Neural progenitor cell (in vitro differentiated cells): Measurements from ENCODE around the gene TSPAN13. TPM values are rescaled to one million over a fixed set of nuclear protein-coding genes. Genes with fewer than 3 reads are reported as not detected.

ENCODE experiments used
- DNase-seq: peaks from one replicate; pipeline ENCODE4 v3.0.0-alpha.2; 2016; ENCODE audit warnings: low spot score
- H2AFZ ChIP-seq: fragments of 200-600 bp; sonication (generic); replicated peaks from 2 replicates; pipeline ENCODE4 v1.6.1; 2016; ENCODE audit warnings: antibody characterized with exemption
- H3F3A ChIP-seq: fragments of 200-600 bp; sonication (generic); 2 replicates; pipeline ENCODE4 v1.6.1; 2016; ENCODE audit warnings: antibody characterized with exemption, low read depth
- H3K27ac ChIP-seq: fragments of 200-600 bp; sonication (generic); 2 replicates; pipeline ENCODE4 v1.5.1; 2016; ENCODE audit warnings: mild to moderate bottlenecking
- H3K27me3 ChIP-seq: fragments of 200-600 bp; sonication (generic); 2 replicates; pipeline ENCODE4 v1.6.1; 2016; ENCODE audit warnings: mild to moderate bottlenecking, moderate library complexity
- H3K36me3 ChIP-seq: fragments of 200-600 bp; sonication (generic); 2 replicates; pipeline ENCODE4 v1.5.1; 2016
- H3K4me1 ChIP-seq: fragments of 200-600 bp; sonication (generic); 2 replicates; pipeline ENCODE4 v1.6.1; 2016; ENCODE audit warnings: mixed run types
- H3K4me2 ChIP-seq: fragments of 200-600 bp; sonication (generic); 2 replicates; pipeline ENCODE4 v1.6.1; 2016
- H3K4me3 ChIP-seq: fragments of 200-600 bp; sonication (generic); 2 replicates; pipeline ENCODE4 v1.5.1; 2016
- H3K79me2 ChIP-seq: fragments of 200-600 bp; sonication (generic); 2 replicates; pipeline ENCODE4 v1.6.1; 2016; ENCODE audit warnings: low read depth
- H3K9ac ChIP-seq: fragments of 200-600 bp; sonication (generic); 2 replicates; pipeline ENCODE4 v1.6.1; 2016
- H3K9me3 ChIP-seq: fragments of 200-600 bp; sonication (generic); 2 replicates; pipeline ENCODE4 v1.5.1; 2016; ENCODE audit warnings: low read depth
- H4K20me1 ChIP-seq: fragments of 200-600 bp; sonication (generic); 2 replicates; pipeline ENCODE4 v1.6.1; 2016; ENCODE audit warnings: low read depth
- H3K27ac Mint-ChIP-seq: 3 replicates; pipeline ENCODE4 v1.8.0; 2021; ENCODE audit warnings: mixed read lengths
- H3K27me3 Mint-ChIP-seq: 2 replicates; pipeline ENCODE4 v1.8.0; 2022; ENCODE audit warnings: low read depth, mild to moderate bottlenecking, inconsistent platforms, moderate library complexity, mixed read lengths; ENCODE audit not compliant: insufficient read depth
- H3K36me3 Mint-ChIP-seq: 3 replicates; pipeline ENCODE4 v1.8.0; 2021; ENCODE audit warnings: mixed read lengths
- H3K4me1 Mint-ChIP-seq: 3 replicates; pipeline ENCODE4 v1.8.0; 2021; ENCODE audit warnings: mixed read lengths
- H3K4me3 Mint-ChIP-seq: 3 replicates; pipeline ENCODE4 v1.8.0; 2021; ENCODE audit warnings: mild to moderate bottlenecking, moderate library complexity, mixed read lengths
- H3K9me3 Mint-ChIP-seq: 3 replicates; pipeline ENCODE4 v1.8.0; 2020; ENCODE audit warnings: mixed read lengths
- CTCF ChIP-seq: fragments of 200-600 bp; sonication (generic); IDR thresholded peaks from 2 replicates; pipeline ENCODE4 v1.5.1; 2017; ENCODE audit warnings: antibody characterized with exemption, mild to moderate bottlenecking
- EZH2 ChIP-seq: fragments of 200-600 bp; sonication (generic); IDR thresholded peaks from 2 replicates; pipeline ENCODE4 v1.6.1; 2017; ENCODE audit warnings: antibody characterized with exemption, mild to moderate bottlenecking, moderate library complexity
- EZH2phosphoT487 ChIP-seq: fragments of 200-600 bp; sonication (generic); IDR thresholded peaks from 2 replicates; pipeline ENCODE4 v1.6.1; 2017; ENCODE audit warnings: antibody characterized with exemption
- total RNA-seq: library from RNA; depleted of rRNA; stranded (reverse); fragments of >200 nt; gene quantifications from 2 replicates; pipeline ENCODE4 v1.2.3, GENCODE V29; 2015; ENCODE audit warnings: low replicate concordance

The TSPAN13 gene
- total RNA-seq, 1 donor from 2014 or later, result 41.2 TPM

- Histone ChIP-seq H3K4me1 (no peaks in the 10 kb centered on the region), H3K36me3 (no peaks in the 10 kb centered on the region), H3K4me2 (no peak overlapping the region), H3K27ac (no peak overlapping the region), H3K79me2 (no peaks in the 10 kb centered on the region), H3K9me3 (no peaks in the 10 kb centered on the region), H3F3A (no peaks in the 10 kb centered on the region), H4K20me1 (no peaks in the 10 kb centered on the region), H2AFZ (no peak overlapping the region), H3K4me3 (no peak overlapping the region), H3K9ac (no peak overlapping the region), H3K27me3 (no peaks in the 10 kb centered on the region)
- TF ChIP-seq EZH2phosphoT487 (no peak), EZH2 (no peak), CTCF (no peak)
- DNase-seq, result no peak
- H3K4me3 Mint-ChIP-seq, result no peak overlapping the region
- H3K27ac Mint-ChIP-seq, result no peak overlapping the region
- no peaks in the 10 kb centered on the region for H3K27me3 Mint-ChIP-seq
- no peaks in the 10 kb centered on the region for H3K4me1 Mint-ChIP-seq
- H3K9me3 Mint-ChIP-seq, result peaks cover 12% of the 10 kb centered on the region
- no peaks in the 10 kb centered on the region for H3K36me3 Mint-ChIP-seq
Measured at GRCh38 chr7:16833373-16833772, 79.8 kb downstream of the TSPAN13 start.

Other genes with a start within 250 kb of the TSPAN13 start
- gene LRRC72, start 226.9 kb upstream of the TSPAN13 start, total RNA-seq, result not detected in 2 replicates
- 47.7 and 68.5 TPM in 2 replicates for gene ANKMY2, start 108.0 kb upstream of the TSPAN13 start, total RNA-seq
- 100 and 126 TPM in 2 replicates for gene BZW2, start 107.6 kb upstream of the TSPAN13 start, total RNA-seq
- gene AGR2, start 51.2 kb downstream of the TSPAN13 start, total RNA-seq, result not detected in 2 replicates
- gene AGR3, start 128.2 kb downstream of the TSPAN13 start, total RNA-seq, result not detected in 2 replicates